ENCODE data around the gene HMX1.
A peak's percentile ranks its signal among the peaks of the same experiment; 100 is the strongest.

The HMX1 gene

GRCh38 chr4:8871417-8872401, at the start of gene HMX1:
Gene HMX1, minus strand, starts transcription at chr4:8871839. Its CDS starts 225 bp downstream, at chr4:8871614.
- H3K4me3 ChIP-seq (ENCODE audit: low read depth, low read length): peak within 1 kb of the TSS; percentile 90
- TF ChIP-seq CTCF (IDR thresholded peaks at IDR 0.05; ENCODE audit: low read depth, low read length): no peak
- H3K27ac ChIP-seq: peak within 1 kb of the TSS; percentile 80
- no peaks in the 10 kb centered on the region for H3K9me3 ChIP-seq (ENCODE audit: severe bottlenecking)
- no peaks in the 10 kb centered on the region for H3K27me3 ChIP-seq (ENCODE audit: insufficient read depth, low read depth, severe bottlenecking)
- DNase-seq: peak; percentile 96
- H3K36me3 ChIP-seq: peaks cover 19% of the 10 kb centered on the region

- no peaks in the 10 kb centered on the region for H3K36me3 ChIP-seq
- H3K27me3 ChIP-seq (ENCODE audit: insufficient read depth, low read depth, severe bottlenecking): peaks cover 68% of the 10 kb centered on the region
- H3K4me3 ChIP-seq (ENCODE audit: low read depth, low read length): no peak overlapping the region
- TF ChIP-seq CTCF (IDR thresholded peaks at IDR 0.05; ENCODE audit: low read depth, low read length): no peak
- peaks cover 15% of the 10 kb centered on the region for H3K9me3 ChIP-seq (ENCODE audit: severe bottlenecking)
- H3K27ac ChIP-seq: no peak overlapping the region
- no peak for DNase-seq
Observed at GRCh38 chr4:8920969-8921368, 49.3 kb upstream of the HMX1 start.

GRCh38 chr4:8920289-8920965, 48.8 kb upstream of the HMX1 start:
- no peak for DNase-seq
- Histone ChIP-seq H3K27ac (no peak overlapping the region), H3K4me3 (ENCODE audit: low read depth, low read length) (no peak overlapping the region), H3K36me3 (no peaks in the 10 kb centered on the region), H3K27me3 (ENCODE audit: insufficient read depth, low read depth, severe bottlenecking) (peaks cover 67% of the 10 kb centered on the region), H3K9me3 (ENCODE audit: severe bottlenecking) (peaks cover 15% of the 10 kb centered on the region)
- no peak for TF ChIP-seq CTCF (IDR thresholded peaks at IDR 0.05; ENCODE audit: low read depth, low read length)

GRCh38 chr4:8919651-8920288, 48.1 kb upstream of the HMX1 start:
- H3K9me3 ChIP-seq (ENCODE audit: severe bottlenecking): peaks cover 15% of the 10 kb centered on the region
- no peaks in the 10 kb centered on the region for H3K36me3 ChIP-seq
- H3K27ac ChIP-seq: no peak overlapping the region
- no peak overlapping the region for H3K4me3 ChIP-seq (ENCODE audit: low read depth, low read length)
- no peak for DNase-seq
- no peak for TF ChIP-seq CTCF (IDR thresholded peaks at IDR 0.05; ENCODE audit: low read depth, low read length)
- H3K27me3 ChIP-seq (ENCODE audit: insufficient read depth, low read depth, severe bottlenecking): peaks cover 61% of the 10 kb centered on the region

GRCh38 chr4:8917868-8918783, 46.5 kb upstream of the HMX1 start:
- H3K27ac ChIP-seq: no peak overlapping the region
- peaks cover 8% of the 10 kb centered on the region for H3K9me3 ChIP-seq (ENCODE audit: severe bottlenecking)
- no peak overlapping the region for H3K4me3 ChIP-seq (ENCODE audit: low read depth, low read length)
- peak; percentile 84 for DNase-seq
- TF ChIP-seq CTCF (IDR thresholded peaks at IDR 0.05; ENCODE audit: low read depth, low read length): peak; percentile 96
- H3K36me3 ChIP-seq: no peaks in the 10 kb centered on the region
- peaks cover 47% of the 10 kb centered on the region for H3K27me3 ChIP-seq (ENCODE audit: insufficient read depth, low read depth, severe bottlenecking)
